ENCODE measurements around the gene SEMA3G.

DNA sequence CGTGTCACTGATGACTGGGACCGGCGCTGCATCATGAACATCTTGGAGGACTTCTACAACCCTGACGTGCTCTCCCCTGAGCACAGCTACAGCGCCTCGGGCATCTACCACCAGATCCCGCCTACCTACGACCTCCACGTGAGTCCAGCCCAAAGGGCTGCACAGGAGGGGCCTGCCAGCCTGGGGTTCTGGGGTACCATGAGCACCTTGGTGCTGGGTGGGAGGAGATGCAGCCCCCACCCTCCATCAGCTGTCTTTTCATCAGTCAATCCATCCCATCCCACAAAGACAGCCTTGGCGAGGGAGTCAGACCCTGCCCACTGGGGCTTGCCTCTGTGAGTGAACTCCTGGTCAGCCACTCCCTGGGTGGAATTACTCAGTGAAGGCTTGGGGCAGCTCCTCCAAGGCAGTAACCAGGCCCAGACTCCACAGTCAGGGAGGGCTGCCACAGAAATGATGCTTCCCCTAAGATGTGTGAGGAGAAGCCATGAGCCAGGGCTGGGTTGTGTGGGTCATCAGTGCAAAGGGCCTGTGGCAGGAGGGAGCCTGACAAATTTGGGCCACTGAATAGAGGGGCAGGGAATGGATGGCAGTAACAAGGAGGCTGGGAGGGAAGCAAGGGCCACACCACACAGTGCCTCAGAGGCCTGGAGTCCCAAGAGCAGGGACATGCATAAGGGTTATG is 47.9 kb downstream of the SEMA3G start:
- TF ChIP-seq, protein P1, sequence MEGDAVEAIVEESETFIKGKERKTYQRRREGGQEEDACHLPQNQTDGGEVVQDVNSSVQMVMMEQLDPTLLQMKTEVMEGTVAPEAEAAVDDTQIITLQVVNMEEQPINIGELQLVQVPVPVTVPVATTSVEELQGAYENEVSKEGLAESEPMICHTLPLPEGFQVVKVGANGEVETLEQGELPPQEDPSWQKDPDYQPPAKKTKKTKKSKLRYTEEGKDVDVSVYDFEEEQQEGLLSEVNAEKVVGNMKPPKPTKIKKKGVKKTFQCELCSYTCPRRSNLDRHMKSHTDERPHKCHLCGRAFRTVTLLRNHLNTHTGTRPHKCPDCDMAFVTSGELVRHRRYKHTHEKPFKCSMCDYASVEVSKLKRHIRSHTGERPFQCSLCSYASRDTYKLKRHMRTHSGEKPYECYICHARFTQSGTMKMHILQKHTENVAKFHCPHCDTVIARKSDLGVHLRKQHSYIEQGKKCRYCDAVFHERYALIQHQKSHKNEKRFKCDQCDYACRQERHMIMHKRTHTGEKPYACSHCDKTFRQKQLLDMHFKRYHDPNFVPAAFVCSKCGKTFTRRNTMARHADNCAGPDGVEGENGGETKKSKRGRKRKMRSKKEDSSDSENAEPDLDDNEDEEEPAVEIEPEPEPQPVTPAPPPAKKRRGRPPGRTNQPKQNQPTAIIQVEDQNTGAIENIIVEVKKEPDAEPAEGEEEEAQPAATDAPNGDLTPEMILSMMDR (IDR thresholded peaks at IDR 0.05; ENCODE audit: poor library complexity, severe bottlenecking): no peak
- no peak for TF ChIP-seq EZH2 (IDR thresholded peaks at IDR 0.05; ENCODE audit: borderline replicate concordance, insufficient read depth, low read length, poor library complexity, severe bottlenecking)

Measured in neural cell (in vitro differentiated cells).